ENCODE measurements around the gene SAMD4B. TPM values are rescaled to one million over a fixed set of nuclear protein-coding genes. Genes with fewer than 3 reads are reported as not detected.

The SAMD4B gene
- total and polyA plus RNA-seq, 10 of the 15 experiments (the other 5 are each of a cell fraction or from before 2014, with no cell fraction given), result 2.4 to 43.3 (median 23.9) TPM

DNA sequence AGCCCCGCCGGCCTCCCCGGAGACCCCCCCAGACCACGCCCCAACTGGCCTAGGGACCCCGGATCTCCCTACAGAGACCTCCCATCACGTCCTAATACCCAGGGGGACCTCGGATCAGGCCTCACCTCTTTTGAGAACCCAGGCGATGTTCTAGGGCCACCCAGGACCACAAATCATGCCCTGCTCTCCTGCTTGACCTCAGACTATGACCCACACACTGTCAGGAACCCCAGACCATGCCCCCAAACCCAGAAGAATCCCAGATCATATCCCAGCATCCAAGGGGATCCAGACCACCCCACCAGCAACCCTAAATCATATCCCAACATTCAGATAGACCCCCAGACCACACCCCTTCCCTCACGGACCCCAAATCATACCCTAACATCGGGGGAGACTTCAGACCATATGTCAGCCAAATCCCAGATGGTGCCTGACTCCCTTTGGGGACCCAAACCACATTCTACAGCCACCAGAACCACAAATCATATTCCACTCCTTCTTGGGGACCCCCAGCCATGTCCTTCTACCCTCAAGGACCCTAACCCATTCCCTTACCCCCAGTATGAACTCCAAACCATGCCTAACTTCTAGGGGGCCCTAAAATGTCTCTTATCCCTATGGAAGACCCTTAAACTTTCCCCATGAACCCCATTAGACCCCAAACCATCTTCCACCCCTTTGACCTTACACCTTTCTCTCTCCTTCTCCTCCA is 20.9 kb upstream of the SAMD4B start:
- Histone ChIP-seq H3K4me2 (ENCODE audit: control insufficient read depth, insufficient read depth) (peak overlapping the region; percentile 44; the same call in 1 of the 2 replicates), H3K4me3 (no peak overlapping the region), H3K9ac (ENCODE audit: control insufficient read depth, insufficient read depth, low read length) (no peak overlapping the region), H2AFZ (ENCODE audit: control insufficient read depth, low read depth, low read length) (no peak overlapping the region), H3K9me3 (replicated peaks; ENCODE audit: control insufficient read depth, insufficient read depth, low read length) (no peaks in the 10 kb centered on the region), H3K79me2 (ENCODE audit: control insufficient read depth, insufficient read depth, low read length) (no peaks in the 10 kb centered on the region), H3K4me1 (ENCODE audit: control insufficient read depth, insufficient read depth, low read length) (no peaks in the 10 kb centered on the region), H3K36me3 (ENCODE audit: control insufficient read depth in 2 of 2, insufficient read depth in 2 of 2, low read length in 1 of 2) (no peaks in the 10 kb centered on the region), H3K27me3 (replicated peaks in 1 of 2; ENCODE audit: control insufficient read depth in 2 of 2, insufficient read depth in 2 of 2, low read length in 1 of 2) (no peaks in the 10 kb centered on the region; a peak in 1 of 4 replicates), H4K20me1 (ENCODE audit: control insufficient read depth, insufficient read depth) (no peaks in the 10 kb centered on the region), H3K27ac (ENCODE audit: control insufficient read depth, insufficient read depth) (no peak overlapping the region)
- intact Hi-C loops (cut with micrococcal nuclease; ENCODE audit: unreplicated experiment) (no loop called here), in situ Hi-C loops (cut with MboI) (no loop called here)
- POLR2A ChIA-PET, result no interaction called here
- RAD21 ChIA-PET (ENCODE audit: unreplicated experiment), result no interaction called here
- DNase-seq (ENCODE audit: low read depth, low spot score), result no peak
- SMC1A ChIA-PET (ENCODE audit: uncharacterized antibody, unreplicated experiment), result no interaction called here
- FAIRE-seq, result no peak
- ATAC-seq, result no peak
- WGBS (ENCODE audit: insufficient coverage, insufficient replicate concordance, low lambda C conversion rate, missing lambda C conversion rate), result 22% methylated on average over 5 of the region's 10 CpGs
- CTCF ChIA-PET, result no interaction called here
- no TSS peak for BruUV-seq (replicated peaks)
- TF ChIP-seq NR2F1 (conservative IDR thresholded peaks at IDR 0.05), result 0 out of 2 replicates have a peak, but pooled peaks have one; percentile 19
- TF ChIP-seq IKZF2 (IDR thresholded peaks at IDR 0.05), result 0 out of 4 replicates have a peak, but pooled peaks of 1 of the 2 experiments have one; percentile 14
- TF ChIP-seq CREB1 (IDR thresholded peaks at IDR 0.05; ENCODE audit: low read depth), result no peak
- TF ChIP-seq, protein P1, sequence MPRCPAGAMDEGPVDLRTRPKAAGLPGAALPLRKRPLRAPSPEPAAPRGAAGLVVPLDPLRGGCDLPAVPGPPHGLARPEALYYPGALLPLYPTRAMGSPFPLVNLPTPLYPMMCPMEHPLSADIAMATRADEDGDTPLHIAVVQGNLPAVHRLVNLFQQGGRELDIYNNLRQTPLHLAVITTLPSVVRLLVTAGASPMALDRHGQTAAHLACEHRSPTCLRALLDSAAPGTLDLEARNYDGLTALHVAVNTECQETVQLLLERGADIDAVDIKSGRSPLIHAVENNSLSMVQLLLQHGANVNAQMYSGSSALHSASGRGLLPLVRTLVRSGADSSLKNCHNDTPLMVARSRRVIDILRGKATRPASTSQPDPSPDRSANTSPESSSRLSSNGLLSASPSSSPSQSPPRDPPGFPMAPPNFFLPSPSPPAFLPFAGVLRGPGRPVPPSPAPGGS (IDR thresholded peaks at IDR 0.05; ENCODE audit: borderline replicate concordance, insufficient read depth, low read depth, low read length, poor library complexity, severe bottlenecking), result no peak
- TF ChIP-seq HDGF (IDR thresholded peaks at IDR 0.05), result 0 out of 2 replicates have a peak, but pooled peaks have one; percentile 22

DNA sequence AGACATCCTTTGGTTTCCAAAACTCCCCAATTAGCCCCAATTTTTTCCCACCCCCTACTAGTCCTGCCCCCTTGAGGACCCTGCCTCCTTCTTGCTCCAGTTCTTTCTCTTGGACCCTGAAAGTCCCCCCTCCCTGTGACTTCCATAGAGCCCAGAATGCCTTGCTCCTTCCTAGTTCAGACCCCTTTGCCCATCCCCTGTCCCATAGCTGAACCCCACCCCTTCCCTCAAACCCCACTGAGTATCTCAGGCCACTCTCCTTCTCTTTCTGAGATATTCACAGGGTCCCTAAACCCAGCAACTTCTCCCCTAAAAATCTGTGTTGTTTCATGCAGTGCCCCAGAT is 20.4 kb upstream of the SAMD4B start:
- CTCF ChIA-PET, result no interaction called here
- H3K4me3 ChIP-seq, result no peak overlapping the region
- no peak for TF ChIP-seq TCF7 (IDR thresholded peaks at IDR 0.05; ENCODE audit: borderline replicate concordance)
- no peak for TF ChIP-seq ATF7 (IDR thresholded peaks at IDR 0.05; ENCODE audit: low read depth)
- TF ChIP-seq, protein P2, sequence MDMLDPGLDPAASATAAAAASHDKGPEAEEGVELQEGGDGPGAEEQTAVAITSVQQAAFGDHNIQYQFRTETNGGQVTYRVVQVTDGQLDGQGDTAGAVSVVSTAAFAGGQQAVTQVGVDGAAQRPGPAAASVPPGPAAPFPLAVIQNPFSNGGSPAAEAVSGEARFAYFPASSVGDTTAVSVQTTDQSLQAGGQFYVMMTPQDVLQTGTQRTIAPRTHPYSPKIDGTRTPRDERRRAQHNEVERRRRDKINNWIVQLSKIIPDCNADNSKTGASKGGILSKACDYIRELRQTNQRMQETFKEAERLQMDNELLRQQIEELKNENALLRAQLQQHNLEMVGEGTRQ (IDR thresholded peaks at IDR 0.05; ENCODE audit: borderline replicate concordance, low read depth, low read length), result no peak
- TF ChIP-seq RCOR1 (conservative IDR thresholded peaks at IDR 0.05; ENCODE audit: low read depth, low read length), result no peak
- no peak for TF ChIP-seq RUNX3 (IDR thresholded peaks at IDR 0.05; ENCODE audit: low read length)
- TF ChIP-seq YBX1 (IDR thresholded peaks at IDR 0.05), result no peak
- TF ChIP-seq, protein P3, sequence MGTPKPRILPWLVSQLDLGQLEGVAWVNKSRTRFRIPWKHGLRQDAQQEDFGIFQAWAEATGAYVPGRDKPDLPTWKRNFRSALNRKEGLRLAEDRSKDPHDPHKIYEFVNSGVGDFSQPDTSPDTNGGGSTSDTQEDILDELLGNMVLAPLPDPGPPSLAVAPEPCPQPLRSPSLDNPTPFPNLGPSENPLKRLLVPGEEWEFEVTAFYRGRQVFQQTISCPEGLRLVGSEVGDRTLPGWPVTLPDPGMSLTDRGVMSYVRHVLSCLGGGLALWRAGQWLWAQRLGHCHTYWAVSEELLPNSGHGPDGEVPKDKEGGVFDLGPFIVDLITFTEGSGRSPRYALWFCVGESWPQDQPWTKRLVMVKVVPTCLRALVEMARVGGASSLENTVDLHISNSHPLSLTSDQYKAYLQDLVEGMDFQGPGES (IDR thresholded peaks at IDR 0.05), result no peak
- TF ChIP-seq SUZ12 (IDR thresholded peaks at IDR 0.05; ENCODE audit: unreplicated experiment), result no peak
- no peak for TF ChIP-seq MTA2 (IDR thresholded peaks at IDR 0.05; ENCODE audit: low read depth)
- no peak for TF ChIP-seq JUND (IDR thresholded peaks at IDR 0.05; ENCODE audit: low read depth, low read length)
- TF ChIP-seq, protein P4, sequence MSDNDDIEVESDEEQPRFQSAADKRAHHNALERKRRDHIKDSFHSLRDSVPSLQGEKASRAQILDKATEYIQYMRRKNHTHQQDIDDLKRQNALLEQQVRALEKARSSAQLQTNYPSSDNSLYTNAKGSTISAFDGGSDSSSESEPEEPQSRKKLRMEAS (IDR thresholded peaks at IDR 0.05; ENCODE audit: low read depth, low read length), result no peak

More for the DNA sequence above, 20.4 kb upstream of the SAMD4B start:
- H2AFZ ChIP-seq (ENCODE audit: control insufficient read depth, low read depth, low read length), result no peak overlapping the region
- no peak for FAIRE-seq
- intact Hi-C loops (cut with micrococcal nuclease; ENCODE audit: unreplicated experiment), result no loop called here
- H3K79me2 ChIP-seq (ENCODE audit: control insufficient read depth, insufficient read depth, low read length), result no peaks in the 10 kb centered on the region
- no peak for DNase-seq (ENCODE audit: low read depth, low spot score)
- in situ Hi-C loops (cut with MboI), result no loop called here
- ATAC-seq, result no peak
- H3K36me3 ChIP-seq (ENCODE audit: control insufficient read depth in 2 of 2, insufficient read depth in 2 of 2, low read length in 1 of 2), result no peaks in the 10 kb centered on the region
- RAD21 ChIA-PET (ENCODE audit: unreplicated experiment), result no interaction called here
- no peaks in the 10 kb centered on the region for H3K9me3 ChIP-seq (replicated peaks; ENCODE audit: control insufficient read depth, insufficient read depth, low read length)
- SMC1A ChIA-PET (ENCODE audit: uncharacterized antibody, unreplicated experiment), result no interaction called here
- no peak overlapping the region for H3K9ac ChIP-seq (ENCODE audit: control insufficient read depth, insufficient read depth, low read length)
- H3K4me2 ChIP-seq (ENCODE audit: control insufficient read depth, insufficient read depth), result no peak overlapping the region
- no peaks in the 10 kb centered on the region; a peak in 1 of 4 replicates for H3K27me3 ChIP-seq (replicated peaks in 1 of 2; ENCODE audit: control insufficient read depth in 2 of 2, insufficient read depth in 2 of 2, low read length in 1 of 2)
- H3K4me1 ChIP-seq (ENCODE audit: control insufficient read depth, insufficient read depth, low read length), result no peaks in the 10 kb centered on the region
- no peak overlapping the region for H3K27ac ChIP-seq (ENCODE audit: control insufficient read depth, insufficient read depth)
- BruUV-seq (replicated peaks), result no TSS peak
- POLR2A ChIA-PET, result interaction anchor here (0.5 kb wide), 1 partner anchor 491 kb away, joined by 3 read pairs; no protein-coding TSS in a partner anchor
- no peaks in the 10 kb centered on the region for H4K20me1 ChIP-seq (ENCODE audit: control insufficient read depth, insufficient read depth)
